ENCODE results near the gene SLC7A5.
"Not testable (repeated sequence)": the region's sequence is repeated elsewhere in the genome, so short reads cannot be mapped to it uniquely, and the experiment has no call there.

Gene SLC7A5

DNA sequence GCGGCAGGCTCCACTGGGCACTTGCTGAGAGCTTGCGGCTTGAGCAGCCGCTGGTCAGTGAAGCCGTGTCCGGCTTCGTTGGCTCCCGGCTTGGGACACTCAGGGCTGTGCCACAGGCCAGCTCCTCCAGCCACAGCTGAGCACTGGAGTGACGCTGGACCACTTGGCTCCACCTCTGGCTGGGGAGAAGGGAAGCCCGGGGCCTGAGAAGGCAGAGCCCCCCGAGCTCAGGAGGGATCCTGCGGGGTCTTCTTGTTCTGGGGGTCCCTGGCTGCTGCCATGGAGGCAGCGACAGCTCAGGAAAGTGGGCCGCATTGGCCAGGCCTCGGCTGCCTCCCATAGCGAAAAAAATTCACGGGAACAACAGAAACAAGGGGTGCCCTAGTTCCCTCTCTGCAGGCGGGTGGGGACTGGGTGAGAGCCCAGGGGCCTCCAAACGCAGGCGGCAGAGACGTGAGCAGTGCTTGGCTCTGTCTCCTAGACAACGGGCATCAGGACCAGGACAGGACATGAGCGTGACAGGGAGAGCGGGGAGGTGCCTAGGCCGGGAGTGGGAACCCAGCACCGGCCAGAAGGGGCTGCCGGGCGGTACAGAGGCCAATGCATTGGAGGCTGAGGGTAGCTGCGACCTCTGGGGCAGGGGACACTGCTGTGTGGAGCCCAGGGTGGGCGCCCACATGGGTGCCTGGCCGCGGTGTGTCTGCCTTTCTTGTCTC is 37.7 kb downstream of the SLC7A5 start:
- DNase-seq: no peak

DNA sequence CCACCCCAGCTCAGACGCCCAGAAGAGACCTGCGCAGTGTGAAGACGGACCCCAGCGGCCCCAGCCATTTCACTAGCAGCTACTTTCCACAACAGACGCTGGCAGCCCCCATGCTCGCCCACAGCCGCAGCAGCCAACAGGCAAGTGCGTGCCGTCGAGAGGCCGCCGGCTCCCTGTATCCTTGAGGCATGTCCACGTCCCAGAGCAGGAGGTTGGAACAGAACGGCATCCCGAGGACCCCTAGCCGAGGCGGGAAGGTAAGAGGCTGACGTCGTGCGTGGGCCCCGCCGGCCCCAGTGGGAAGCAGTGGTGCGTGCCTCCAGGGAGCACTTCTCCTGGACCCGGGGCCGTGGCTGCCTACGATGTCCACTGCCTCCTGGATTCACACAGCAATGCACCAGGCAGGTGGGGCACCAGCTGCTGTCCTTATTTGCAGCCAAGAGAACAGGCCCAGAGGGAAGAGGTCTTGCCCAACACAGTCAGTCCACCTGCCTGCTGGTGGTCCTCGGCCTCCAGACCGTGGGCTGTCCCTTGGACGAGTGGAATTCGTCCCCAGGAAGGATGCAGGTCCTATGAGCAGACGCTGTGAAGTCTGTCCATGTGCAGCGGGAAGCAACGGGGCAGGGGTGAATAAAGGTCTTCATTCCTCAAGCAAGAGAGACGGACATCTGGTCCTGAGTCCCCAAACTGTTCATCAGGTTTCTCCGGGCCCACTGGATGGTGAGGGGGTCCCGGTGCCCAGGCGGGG is 38.5 kb downstream of the SLC7A5 start:
- no peak for DNase-seq

DNA sequence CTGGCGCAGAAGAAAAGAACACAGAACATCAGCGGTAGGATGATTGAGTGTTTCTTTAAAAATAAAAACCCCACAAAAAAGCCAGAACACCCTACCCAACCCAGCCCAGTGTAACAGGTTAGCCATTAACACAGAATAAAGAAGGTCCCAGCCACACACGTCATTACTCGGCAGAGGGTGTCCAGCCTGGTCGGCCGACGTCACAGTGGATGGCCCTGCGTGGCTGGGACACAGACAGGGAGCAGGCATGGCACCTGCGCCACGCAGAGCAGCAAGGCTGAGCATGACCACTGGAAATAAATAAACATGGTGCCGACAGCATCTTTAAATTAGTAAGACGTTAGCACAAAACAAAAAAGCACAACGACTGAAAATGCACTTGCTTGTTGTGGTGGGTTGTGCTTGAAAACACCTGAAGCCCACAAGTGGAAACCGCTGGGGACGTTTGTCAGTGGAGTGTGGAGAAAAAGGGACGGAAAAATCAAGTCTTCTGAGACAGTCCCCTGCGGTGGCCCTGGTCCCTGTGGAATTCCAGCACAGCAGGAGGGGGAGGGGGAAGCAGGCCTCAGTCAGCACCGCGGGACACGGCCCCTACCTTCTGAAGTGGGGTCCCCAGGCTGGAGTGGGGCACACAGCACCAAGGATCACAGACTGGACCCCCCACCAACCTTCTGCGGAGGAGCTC is 39.2 kb downstream of the SLC7A5 start:
- no peak for DNase-seq

DNA sequence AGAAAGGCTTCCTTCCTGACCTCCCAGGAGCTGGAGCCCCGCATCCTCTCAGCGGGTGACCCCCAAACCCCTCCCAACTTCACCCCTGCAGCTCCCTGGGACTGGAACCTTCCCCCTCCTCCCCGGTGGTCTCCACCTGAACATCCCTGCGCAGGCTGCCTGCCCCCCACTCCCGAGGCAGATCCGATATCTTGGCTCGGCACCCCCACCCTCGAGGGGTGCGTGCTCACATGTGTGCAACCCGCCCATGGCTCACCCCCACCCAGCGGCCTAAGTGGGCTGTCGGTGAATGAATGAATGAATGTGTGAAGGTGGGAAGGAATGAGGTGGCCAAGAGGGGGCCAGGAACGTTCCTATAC is 39.7 kb downstream of the SLC7A5 start:
- DNase-seq: no peak

DNA sequence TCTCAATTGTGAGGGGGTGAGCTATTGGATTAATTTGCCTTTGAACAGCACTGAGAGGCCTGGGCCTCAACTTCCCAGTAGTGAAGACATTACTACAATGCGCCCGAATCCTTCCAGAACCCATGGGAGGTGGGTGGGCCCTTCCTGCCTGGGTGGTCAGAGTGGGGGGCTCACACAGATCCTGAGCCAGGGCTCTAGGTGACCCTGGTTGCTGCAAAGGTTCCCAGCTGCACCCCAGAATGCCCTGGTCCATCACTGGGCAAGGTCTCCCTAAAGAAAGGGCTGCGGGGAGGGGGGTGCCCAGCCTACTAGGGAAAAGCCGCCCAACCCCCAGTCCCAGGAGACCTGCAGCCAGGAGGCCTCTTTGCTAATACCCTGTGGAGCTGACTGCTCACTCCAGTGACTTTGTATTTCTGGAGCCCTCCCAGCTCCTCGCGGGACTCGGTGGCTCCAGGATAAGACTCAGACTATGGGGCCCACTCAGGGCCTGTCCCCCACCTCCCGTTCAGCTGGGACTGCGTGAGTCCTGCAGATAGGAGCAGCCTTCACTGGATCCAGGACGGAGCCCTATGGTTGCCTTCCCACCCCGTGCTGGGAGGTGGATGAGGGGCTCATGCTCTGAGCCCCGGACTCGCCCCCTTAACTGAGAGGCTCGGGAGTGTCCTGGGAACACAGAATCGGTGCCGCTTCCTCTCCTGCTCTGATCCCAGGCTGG is 40.2 kb downstream of the SLC7A5 start:
- no peak for DNase-seq

GRCh38 chr16:87828071-87828906 is 41.0 kb downstream of the SLC7A5 start:
- no peak for DNase-seq

DNA sequence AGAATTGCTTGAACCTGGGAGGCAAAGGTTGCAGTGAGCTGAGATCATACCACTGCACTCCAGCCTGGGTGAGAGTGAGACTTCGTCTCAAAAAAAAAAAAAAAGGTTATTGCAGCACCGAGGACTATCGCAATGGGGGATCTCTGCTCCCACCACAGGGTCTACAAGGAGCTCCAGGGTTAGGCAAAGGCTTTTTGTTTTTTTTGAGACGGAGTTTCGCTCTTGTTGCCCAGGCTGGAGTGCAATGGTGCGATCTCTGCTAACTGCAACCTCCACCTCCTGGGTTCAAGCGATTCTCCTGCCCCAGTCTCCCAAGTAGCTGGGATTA is 41.8 kb downstream of the SLC7A5 start:
- not testable (repeated sequence) for DNase-seq

DNA sequence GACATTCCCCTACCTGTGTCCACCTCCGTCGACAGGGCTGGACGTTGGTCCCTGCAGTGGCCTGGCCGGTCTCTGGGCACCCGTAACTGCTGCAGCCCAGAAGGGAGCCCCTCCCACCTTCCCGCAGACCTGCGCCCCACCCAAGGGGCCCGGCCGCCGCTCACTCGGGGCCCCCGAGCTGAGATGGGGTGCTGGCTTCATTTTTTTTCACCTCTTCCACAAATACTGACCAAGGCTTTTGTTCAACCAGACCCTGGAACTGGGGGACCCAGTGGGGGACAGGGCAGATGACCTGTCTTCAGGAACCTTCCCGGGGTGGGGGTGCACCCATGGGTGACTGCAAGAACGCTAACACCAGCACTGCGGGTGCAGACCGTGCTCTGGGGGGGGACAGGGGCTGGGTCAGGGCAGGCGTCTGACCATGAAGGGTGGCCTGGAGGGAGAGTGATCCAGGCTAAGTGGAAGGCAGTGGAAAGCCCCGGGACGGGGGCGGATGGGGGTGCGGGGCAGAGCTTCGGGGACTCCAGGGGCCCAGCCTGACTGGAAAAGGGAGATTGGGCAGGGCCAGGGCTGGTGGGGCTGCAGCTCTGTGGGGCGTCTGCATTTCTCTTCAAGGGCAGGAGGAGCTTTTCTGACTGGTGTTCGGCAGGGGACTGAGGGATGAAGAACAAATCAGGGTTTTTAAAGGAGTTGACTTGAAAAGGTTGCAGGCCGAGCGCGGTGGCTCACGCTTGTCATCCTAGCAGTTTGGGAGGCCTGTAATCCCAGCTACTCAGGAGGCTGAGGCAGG is 42.3 kb downstream of the SLC7A5 start:
- DNase-seq: no peak

- not testable (repeated sequence) for DNase-seq
Observed at GRCh38 chr16:87826407-87826797, 42.9 kb downstream of the SLC7A5 start.

DNA sequence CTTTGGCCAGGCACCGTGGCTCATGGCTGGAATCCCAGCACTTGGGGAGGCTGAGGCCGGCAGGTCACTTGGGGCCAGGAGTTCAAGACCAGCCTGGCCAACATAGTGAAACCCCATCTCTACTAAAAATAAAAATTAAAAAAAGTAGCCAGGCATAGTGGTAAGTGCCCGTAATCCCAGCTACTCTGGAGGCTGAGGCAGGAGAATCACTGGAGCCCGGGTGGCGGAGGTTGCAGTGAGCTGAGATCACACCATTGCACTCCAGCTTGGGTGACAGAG is 43.5 kb downstream of the SLC7A5 start:
- not testable (repeated sequence) for DNase-seq

DNA sequence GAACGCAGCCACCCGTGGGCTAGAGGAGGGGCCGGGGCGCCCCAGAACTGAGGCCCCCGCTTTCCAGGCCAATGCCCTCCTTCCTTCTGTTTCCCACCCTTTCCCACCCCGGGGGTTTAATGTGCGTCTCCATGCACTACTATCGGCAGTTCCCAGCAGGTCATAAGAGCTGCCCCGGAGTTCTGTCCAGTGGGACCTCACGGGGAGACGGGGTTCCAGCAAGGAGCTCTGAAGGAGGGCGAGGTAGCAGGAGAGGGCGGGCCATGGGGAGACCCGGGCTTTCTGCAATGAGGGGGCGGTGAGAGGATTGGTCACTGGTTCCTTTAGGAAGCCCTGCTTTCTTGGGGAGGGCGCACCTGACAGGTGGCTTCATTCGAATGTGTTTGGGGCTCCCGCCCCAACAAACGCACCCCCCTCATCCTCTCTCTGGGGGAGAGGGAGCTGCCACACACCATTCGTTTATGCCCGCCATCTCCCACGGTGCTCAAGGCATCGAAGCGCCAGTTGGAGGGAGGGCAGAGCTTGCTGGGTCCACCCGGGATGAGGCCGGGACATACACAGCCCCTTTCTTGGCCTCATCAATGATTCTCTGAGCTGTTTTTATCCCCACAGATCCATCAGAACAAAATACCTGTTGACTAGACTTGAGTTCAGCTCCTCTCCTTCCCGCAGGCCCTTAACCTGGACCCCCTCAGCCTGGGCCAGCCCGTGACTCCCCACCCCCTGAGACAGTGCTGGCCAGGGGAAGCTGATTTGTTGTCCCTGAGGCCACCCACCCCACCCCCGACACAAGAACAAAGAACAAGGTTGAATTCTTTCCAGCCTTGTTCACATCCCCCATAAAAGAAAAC is 44.1 kb downstream of the SLC7A5 start:
- no peak for DNase-seq

GRCh38 chr16:87824016-87824990 is 45.0 kb downstream of the SLC7A5 start:
- DNase-seq: no peak

GRCh38 chr16:87823181-87823929 is 46.0 kb downstream of the SLC7A5 start:
- no peak for DNase-seq

- no peak for DNase-seq
Observed at GRCh38 chr16:87822108-87822970, 47.0 kb downstream of the SLC7A5 start.

DNA sequence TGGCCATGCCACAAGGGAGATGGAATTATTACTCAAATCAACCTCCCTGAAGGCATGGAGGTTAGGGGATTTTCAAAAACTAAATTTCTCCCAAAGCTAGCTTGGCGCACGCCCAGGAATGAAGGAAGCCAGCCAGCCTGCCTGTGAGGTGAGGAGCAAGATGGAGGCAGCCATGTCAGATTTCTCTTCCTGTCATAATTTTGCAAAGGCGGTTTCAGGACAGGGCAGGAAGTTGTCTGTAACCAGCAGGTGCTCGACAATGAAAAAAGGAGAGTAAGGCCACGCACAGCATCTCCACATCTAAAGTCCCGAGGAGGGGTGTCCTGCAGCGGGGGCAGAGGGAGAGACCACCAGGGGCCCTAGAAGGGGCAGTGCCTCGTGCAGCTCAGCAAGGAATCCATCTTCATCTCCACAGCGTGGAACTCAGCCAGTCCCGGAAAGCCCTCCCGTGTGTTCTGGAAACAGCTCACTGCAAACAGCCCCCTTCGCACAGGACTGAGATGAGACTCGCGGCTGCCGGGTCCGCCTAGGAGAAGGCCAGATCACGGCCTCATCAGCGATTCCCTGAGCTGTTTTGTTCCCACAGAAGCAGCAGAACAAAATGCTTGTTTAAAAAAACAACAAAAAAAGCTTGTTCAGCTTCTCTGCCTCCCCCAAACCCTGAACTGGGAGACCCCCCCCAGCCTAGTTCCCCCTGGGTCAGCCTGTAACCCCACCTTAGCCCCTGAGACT is 47.8 kb downstream of the SLC7A5 start:
- DNase-seq: no peak

GRCh38 chr16:87819983-87820382 is 49.3 kb downstream of the SLC7A5 start:
- no peak for DNase-seq

- no peak for DNase-seq
Observed at GRCh38 chr16:87819282-87819681, 50.0 kb downstream of the SLC7A5 start.

Data from NCI-H1092 treated with DMSO at 0.1 percent for 48 hours (cell line).